ENCODE data around the gene SLC6A3.

- TF ChIP-seq CTCF (IDR thresholded peaks at IDR 0.05; ENCODE audit: low read depth, low read length) (no peak), EZH2phosphoT487 (IDR thresholded peaks at IDR 0.05; ENCODE audit: low read depth) (no peak)
Observed at GRCh38 chr5:1382248-1382700, 63.0 kb downstream of the SLC6A3 start.

Measured in OCI-LY3 (cell line).